ENCODE data around the gene ROM1.
"Not testable (repeated sequence)": the region's sequence is repeated elsewhere in the genome, so short reads cannot be mapped to it uniquely, and the experiment has no call there.

Gene ROM1

GRCh38 chr11:62574363-62575071 is 38.5 kb upstream of the ROM1 start:
- Histone ChIP-seq H3K4me1 (ENCODE audit: control insufficient read depth, insufficient read depth, low read length) (peaks cover 16% of the 10 kb centered on the region), H3K9ac (ENCODE audit: low read depth, low read length) (peak overlapping the region; percentile 67), H3K27me3 (ENCODE audit: control insufficient read depth, insufficient read depth, low read length) (no peaks in the 10 kb centered on the region), H3K27ac (ENCODE audit: low read depth, low read length) (peak overlapping the region; percentile 83), H3K9me3 (ENCODE audit: control insufficient read depth, insufficient read depth, low read length) (no peaks in the 10 kb centered on the region), H3K36me3 (ENCODE audit: control insufficient read depth, insufficient read depth, low read length) (peaks cover 65% of the 10 kb centered on the region), H3K4me3 (ENCODE audit: low read depth, low read length) (peak overlapping the region; percentile 91)

GRCh38 chr11:62575156-62575555 is 37.9 kb upstream of the ROM1 start:
- Histone ChIP-seq H3K9ac (ENCODE audit: low read depth, low read length) (no peak overlapping the region), H3K9me3 (ENCODE audit: control insufficient read depth, insufficient read depth, low read length) (no peaks in the 10 kb centered on the region), H3K4me3 (ENCODE audit: low read depth, low read length) (peak overlapping the region; percentile 91), H3K27me3 (ENCODE audit: control insufficient read depth, insufficient read depth, low read length) (no peaks in the 10 kb centered on the region), H3K36me3 (ENCODE audit: control insufficient read depth, insufficient read depth, low read length) (peaks cover 64% of the 10 kb centered on the region), H3K4me1 (ENCODE audit: control insufficient read depth, insufficient read depth, low read length) (peaks cover 16% of the 10 kb centered on the region), H3K27ac (ENCODE audit: low read depth, low read length) (no peak overlapping the region)

GRCh38 chr11:62575837-62576236 is 37.2 kb upstream of the ROM1 start:
- H3K4me1 ChIP-seq (ENCODE audit: control insufficient read depth, insufficient read depth, low read length), result peaks cover 16% of the 10 kb centered on the region
- H3K27me3 ChIP-seq (ENCODE audit: control insufficient read depth, insufficient read depth, low read length), result no peaks in the 10 kb centered on the region
- H3K36me3 ChIP-seq (ENCODE audit: control insufficient read depth, insufficient read depth, low read length), result peaks cover 62% of the 10 kb centered on the region
- no peak overlapping the region for H3K9ac ChIP-seq (ENCODE audit: low read depth, low read length)
- no peak overlapping the region for H3K4me3 ChIP-seq (ENCODE audit: low read depth, low read length)
- H3K9me3 ChIP-seq (ENCODE audit: control insufficient read depth, insufficient read depth, low read length), result no peaks in the 10 kb centered on the region
- no peak overlapping the region for H3K27ac ChIP-seq (ENCODE audit: low read depth, low read length)

- no peaks in the 10 kb centered on the region for H3K9me3 ChIP-seq (ENCODE audit: control insufficient read depth, insufficient read depth, low read length)
- peaks cover 13% of the 10 kb centered on the region for H3K4me1 ChIP-seq (ENCODE audit: control insufficient read depth, insufficient read depth, low read length)
- H3K27me3 ChIP-seq (ENCODE audit: control insufficient read depth, insufficient read depth, low read length), result no peaks in the 10 kb centered on the region
- H3K27ac ChIP-seq (ENCODE audit: low read depth, low read length), result no peak overlapping the region
- no peak overlapping the region for H3K4me3 ChIP-seq (ENCODE audit: low read depth, low read length)
- H3K36me3 ChIP-seq (ENCODE audit: control insufficient read depth, insufficient read depth, low read length), result peaks cover 62% of the 10 kb centered on the region
- H3K9ac ChIP-seq (ENCODE audit: low read depth, low read length), result no peak overlapping the region
These were observed 35.9 kb upstream of the ROM1 start for GRCh38 chr11:62577046-62577714.

GRCh38 chr11:62578541-62578940 is 34.5 kb upstream of the ROM1 start:
- no peak overlapping the region for H3K4me3 ChIP-seq (ENCODE audit: low read depth, low read length)
- no peak overlapping the region for H3K27ac ChIP-seq (ENCODE audit: low read depth, low read length)
- no peak overlapping the region for H3K9ac ChIP-seq (ENCODE audit: low read depth, low read length)
- peaks cover 61% of the 10 kb centered on the region for H3K36me3 ChIP-seq (ENCODE audit: control insufficient read depth, insufficient read depth, low read length)
- no peaks in the 10 kb centered on the region for H3K9me3 ChIP-seq (ENCODE audit: control insufficient read depth, insufficient read depth, low read length)
- H3K27me3 ChIP-seq (ENCODE audit: control insufficient read depth, insufficient read depth, low read length), result no peaks in the 10 kb centered on the region
- peaks cover 8% of the 10 kb centered on the region; the same call in 1 of the 2 replicates for H3K4me1 ChIP-seq (ENCODE audit: control insufficient read depth, insufficient read depth, low read length)

- Histone ChIP-seq H3K36me3 (ENCODE audit: control insufficient read depth, insufficient read depth, low read length) (peaks cover 64% of the 10 kb centered on the region), H3K4me3 (ENCODE audit: low read depth, low read length) (no peak overlapping the region), H3K9ac (ENCODE audit: low read depth, low read length) (no peak overlapping the region), H3K9me3 (ENCODE audit: control insufficient read depth, insufficient read depth, low read length) (no peaks in the 10 kb centered on the region), H3K27ac (ENCODE audit: low read depth, low read length) (no peak overlapping the region), H3K27me3 (ENCODE audit: control insufficient read depth, insufficient read depth, low read length) (no peaks in the 10 kb centered on the region), H3K4me1 (ENCODE audit: control insufficient read depth, insufficient read depth, low read length) (peaks cover 8% of the 10 kb centered on the region; the same call in 1 of the 2 replicates)
These were observed 33.8 kb upstream of the ROM1 start for GRCh38 chr11:62579252-62579651.

GRCh38 chr11:62580959-62581715 is 31.9 kb upstream of the ROM1 start:
- no peaks in the 10 kb centered on the region for H3K9me3 ChIP-seq (ENCODE audit: control insufficient read depth, insufficient read depth, low read length)
- H3K27me3 ChIP-seq (ENCODE audit: control insufficient read depth, insufficient read depth, low read length), result no peaks in the 10 kb centered on the region
- peaks cover 69% of the 10 kb centered on the region for H3K36me3 ChIP-seq (ENCODE audit: control insufficient read depth, insufficient read depth, low read length)
- no peak overlapping the region for H3K4me3 ChIP-seq (ENCODE audit: low read depth, low read length)
- no peak overlapping the region for H3K9ac ChIP-seq (ENCODE audit: low read depth, low read length)
- no peak overlapping the region for H3K27ac ChIP-seq (ENCODE audit: low read depth, low read length)
- H3K4me1 ChIP-seq (ENCODE audit: control insufficient read depth, insufficient read depth, low read length), result no peaks in the 10 kb centered on the region

- not testable (repeated sequence) for H3K27me3 ChIP-seq (ENCODE audit: control insufficient read depth, insufficient read depth, low read length); H3K9me3 ChIP-seq (ENCODE audit: control insufficient read depth, insufficient read depth, low read length); H3K4me3 ChIP-seq (ENCODE audit: low read depth, low read length); H3K27ac ChIP-seq (ENCODE audit: low read depth, low read length); H3K4me1 ChIP-seq (ENCODE audit: control insufficient read depth, insufficient read depth, low read length); H3K9ac ChIP-seq (ENCODE audit: low read depth, low read length)
- H3K36me3 ChIP-seq (ENCODE audit: control insufficient read depth, insufficient read depth, low read length), result peaks cover 66% of the 10 kb centered on the region
These were observed 31.3 kb upstream of the ROM1 start for GRCh38 chr11:62581735-62582134.

GRCh38 chr11:62585356-62585755 is 27.7 kb upstream of the ROM1 start:
- H3K9me3 ChIP-seq (ENCODE audit: control insufficient read depth, insufficient read depth, low read length); H3K27me3 ChIP-seq (ENCODE audit: control insufficient read depth, insufficient read depth, low read length); H3K4me1 ChIP-seq (ENCODE audit: control insufficient read depth, insufficient read depth, low read length); H3K4me3 ChIP-seq (ENCODE audit: low read depth, low read length); H3K27ac ChIP-seq (ENCODE audit: low read depth, low read length); H3K9ac ChIP-seq (ENCODE audit: low read depth, low read length): not testable (repeated sequence)
- peaks cover 58% of the 10 kb centered on the region for H3K36me3 ChIP-seq (ENCODE audit: control insufficient read depth, insufficient read depth, low read length)

- H3K9ac ChIP-seq (ENCODE audit: low read depth, low read length), result no peak overlapping the region
These were observed 24.0 kb upstream of the ROM1 start for GRCh38 chr11:62588966-62589637.

More at GRCh38 chr11:62588966-62589637, 24.0 kb upstream of the ROM1 start:
- H3K36me3 ChIP-seq (ENCODE audit: control insufficient read depth, insufficient read depth, low read length), result peaks cover 39% of the 10 kb centered on the region
- peaks cover 9% of the 10 kb centered on the region; the same call in 1 of the 2 replicates for H3K4me1 ChIP-seq (ENCODE audit: control insufficient read depth, insufficient read depth, low read length)
- H3K4me3 ChIP-seq (ENCODE audit: low read depth, low read length), result no peak overlapping the region
- no peaks in the 10 kb centered on the region for H3K27me3 ChIP-seq (ENCODE audit: control insufficient read depth, insufficient read depth, low read length)
- H3K27ac ChIP-seq (ENCODE audit: low read depth, low read length), result no peak overlapping the region
- H3K9me3 ChIP-seq (ENCODE audit: control insufficient read depth, insufficient read depth, low read length), result no peaks in the 10 kb centered on the region

Measured in HUES48 (cell line).